ENCODE measurements around the gene SPACA7. TPM values are rescaled to one million over a fixed set of nuclear protein-coding genes. Genes with fewer than 3 reads are reported as not detected.

SPACA7 gene
- total RNA-seq, 3 donors from 2014 or later, result not detected

DNA sequence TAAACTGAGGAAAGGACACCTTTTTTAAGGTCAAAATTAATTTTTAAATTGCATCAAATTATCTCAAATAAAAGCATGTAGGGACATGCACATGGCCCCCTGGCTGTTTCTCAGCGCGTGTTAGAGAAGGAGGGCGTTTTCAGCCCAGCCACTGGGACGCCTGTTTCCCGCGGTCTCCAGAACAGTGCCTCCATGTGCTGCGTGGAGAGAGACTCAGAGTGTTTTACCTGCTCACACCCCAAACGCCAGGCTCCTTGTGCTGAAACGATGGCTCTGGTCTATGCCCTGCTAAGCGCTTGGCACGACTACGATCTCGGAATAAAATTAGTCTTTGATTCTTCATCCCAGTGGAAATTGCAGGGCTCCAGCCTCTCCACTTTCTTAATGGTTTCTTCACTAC lies 20.0 kb upstream of the SPACA7 start:
- H3K36me3 ChIP-seq (ENCODE audit: low read depth), result no peaks in the 10 kb centered on the region
- TF ChIP-seq, protein P1, sequence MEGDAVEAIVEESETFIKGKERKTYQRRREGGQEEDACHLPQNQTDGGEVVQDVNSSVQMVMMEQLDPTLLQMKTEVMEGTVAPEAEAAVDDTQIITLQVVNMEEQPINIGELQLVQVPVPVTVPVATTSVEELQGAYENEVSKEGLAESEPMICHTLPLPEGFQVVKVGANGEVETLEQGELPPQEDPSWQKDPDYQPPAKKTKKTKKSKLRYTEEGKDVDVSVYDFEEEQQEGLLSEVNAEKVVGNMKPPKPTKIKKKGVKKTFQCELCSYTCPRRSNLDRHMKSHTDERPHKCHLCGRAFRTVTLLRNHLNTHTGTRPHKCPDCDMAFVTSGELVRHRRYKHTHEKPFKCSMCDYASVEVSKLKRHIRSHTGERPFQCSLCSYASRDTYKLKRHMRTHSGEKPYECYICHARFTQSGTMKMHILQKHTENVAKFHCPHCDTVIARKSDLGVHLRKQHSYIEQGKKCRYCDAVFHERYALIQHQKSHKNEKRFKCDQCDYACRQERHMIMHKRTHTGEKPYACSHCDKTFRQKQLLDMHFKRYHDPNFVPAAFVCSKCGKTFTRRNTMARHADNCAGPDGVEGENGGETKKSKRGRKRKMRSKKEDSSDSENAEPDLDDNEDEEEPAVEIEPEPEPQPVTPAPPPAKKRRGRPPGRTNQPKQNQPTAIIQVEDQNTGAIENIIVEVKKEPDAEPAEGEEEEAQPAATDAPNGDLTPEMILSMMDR (IDR thresholded peaks at IDR 0.05), result no peak
- H3K4me3 ChIP-seq, result no peak overlapping the region
- no peaks in the 10 kb centered on the region for H3K9me3 ChIP-seq
- DNase-seq, result no peak
- ATAC-seq, result no peak
- intact Hi-C loops (cut with DNase I, micrococcal nuclease), result no loop called here
- no peaks in the 10 kb centered on the region for H3K4me1 ChIP-seq (ENCODE audit: low read depth)

DNA sequence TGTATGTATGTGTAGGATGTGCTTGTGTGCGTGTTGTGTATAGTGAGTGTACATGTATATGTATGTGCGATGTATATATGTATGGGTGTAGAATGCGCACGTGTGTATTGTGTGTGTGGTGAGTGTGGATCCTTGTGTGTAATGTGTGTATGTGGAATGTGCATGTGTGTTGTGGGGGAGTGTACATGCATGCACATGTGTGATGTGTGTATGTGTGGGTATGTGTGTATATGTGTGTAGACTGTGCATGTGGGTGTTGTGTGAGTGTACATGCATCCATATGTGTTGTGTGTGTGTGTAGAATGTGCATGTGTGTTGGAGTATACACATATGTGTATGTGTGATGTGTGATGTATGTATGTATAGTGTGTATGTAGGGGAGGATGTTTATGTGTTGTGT lies 18.0 kb upstream of the SPACA7 start:
- ATAC-seq (no peak), DNase-seq (no peak)
- intact Hi-C loops (cut with DNase I, micrococcal nuclease), result no loop called here
- no peaks in the 10 kb centered on the region for H3K36me3 ChIP-seq (ENCODE audit: low read depth)
- H3K4me1 ChIP-seq (ENCODE audit: low read depth), result no peaks in the 10 kb centered on the region
- H3K9me3 ChIP-seq, result no peaks in the 10 kb centered on the region
- H3K4me3 ChIP-seq, result no peak overlapping the region
- TF ChIP-seq, protein P1 (IDR thresholded peaks at IDR 0.05), result no peak

DNA sequence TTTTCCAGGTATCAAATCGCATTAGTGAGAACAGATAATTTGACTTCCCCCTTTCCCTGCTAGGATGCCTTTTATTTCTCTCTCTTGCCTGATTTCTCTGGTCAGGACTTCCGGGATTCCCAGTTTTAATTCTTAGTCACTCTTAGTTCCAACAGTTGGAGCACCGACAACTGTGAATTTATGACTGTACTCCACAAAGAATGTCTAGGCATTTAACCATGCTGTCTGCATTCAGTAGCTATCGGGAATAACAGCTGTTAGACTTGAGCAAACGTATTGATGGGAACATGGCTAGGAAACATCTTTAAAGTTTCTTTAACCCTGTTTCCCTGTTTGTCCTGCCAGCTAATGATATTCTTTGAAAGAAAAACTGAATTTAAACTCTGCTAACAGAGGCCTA lies 14.1 kb upstream of the SPACA7 start:
- ATAC-seq, result no peak
- TF ChIP-seq, protein P1 (IDR thresholded peaks at IDR 0.05), result no peak
- peaks cover 4% of the 10 kb centered on the region for H3K9me3 ChIP-seq
- intact Hi-C loops (cut with DNase I, micrococcal nuclease), result no loop called here
- no peaks in the 10 kb centered on the region for H3K4me1 ChIP-seq (ENCODE audit: low read depth)
- no peak overlapping the region for H3K4me3 ChIP-seq
- DNase-seq, result no peak
- H3K36me3 ChIP-seq (ENCODE audit: low read depth), result no peaks in the 10 kb centered on the region

DNA sequence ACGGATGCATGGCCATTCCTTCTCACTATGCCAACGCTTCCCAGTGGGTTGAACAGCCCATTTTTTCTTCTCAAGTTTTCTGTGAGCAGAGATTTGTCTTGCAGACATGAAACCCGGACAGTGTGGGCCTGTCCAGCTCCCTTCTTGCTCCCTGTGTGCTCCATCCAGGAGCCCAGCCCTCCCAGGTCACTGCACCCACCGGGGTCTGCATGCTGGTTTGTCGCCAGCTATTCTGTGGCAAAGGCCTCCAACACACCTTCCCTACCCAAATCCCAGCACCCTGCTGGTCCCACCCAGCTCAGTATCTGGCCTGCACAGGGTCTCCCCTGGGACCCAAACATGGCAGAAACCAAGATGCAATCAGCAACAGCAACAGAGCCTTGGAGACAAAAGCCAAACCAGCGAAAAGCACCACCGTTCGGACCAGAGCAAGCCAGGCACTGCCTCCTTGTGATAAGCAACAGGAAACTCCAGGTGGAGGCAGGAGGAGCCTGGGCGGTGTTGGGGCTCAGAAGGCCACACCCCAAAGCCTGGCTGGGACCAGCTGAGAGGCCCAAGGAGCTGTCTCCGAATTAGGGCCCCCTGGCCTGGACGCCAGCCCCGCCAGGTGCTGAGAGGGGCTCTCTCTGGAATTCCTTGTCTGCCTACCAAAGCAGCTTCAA lies 12.2 kb upstream of the SPACA7 start:
- Histone ChIP-seq H3K36me3 (ENCODE audit: low read depth) (no peaks in the 10 kb centered on the region), H3K4me3 (no peak overlapping the region), H3K9me3 (peaks cover 5% of the 10 kb centered on the region), H3K4me1 (ENCODE audit: low read depth) (no peaks in the 10 kb centered on the region)
- no peak for ATAC-seq
- intact Hi-C loops (cut with DNase I, micrococcal nuclease), result no loop called here
- TF ChIP-seq, protein P1 (IDR thresholded peaks at IDR 0.05), result no peak
- DNase-seq, result no peak

DNA sequence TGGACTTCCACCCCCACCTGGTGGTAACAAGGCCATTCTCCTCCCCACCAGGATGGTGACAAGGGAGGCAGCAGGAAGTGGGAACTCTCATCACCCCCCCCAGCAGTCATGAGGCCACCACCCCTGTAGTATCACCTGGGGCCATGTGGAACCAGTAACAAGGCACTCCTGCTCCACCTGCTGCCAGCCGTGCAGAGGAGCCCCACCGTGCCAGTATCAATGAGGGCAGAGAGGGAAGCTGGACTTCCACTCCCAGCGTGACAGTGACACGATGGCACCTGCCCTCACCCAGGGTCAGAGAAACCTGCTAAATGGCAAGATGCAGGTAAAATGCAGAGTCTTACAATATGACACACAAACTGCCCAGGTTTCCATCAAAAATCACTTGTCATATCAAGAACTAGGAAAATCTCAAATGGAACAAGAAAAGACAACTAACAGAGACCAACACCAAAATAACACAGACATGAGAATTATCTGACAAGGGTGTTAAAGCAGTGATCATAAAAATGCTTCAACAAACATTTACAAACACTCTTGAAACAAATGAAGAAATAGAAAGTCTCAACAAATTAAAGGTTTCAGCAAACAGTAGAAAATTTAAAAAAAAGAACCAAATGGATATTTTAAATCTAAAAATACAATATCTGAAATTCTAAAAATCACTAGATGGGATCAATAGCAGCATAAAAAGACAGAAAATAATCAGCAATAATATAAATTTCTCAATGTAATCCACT lies 9.1 kb upstream of the SPACA7 start:
- Histone ChIP-seq H3K4me1 (ENCODE audit: low read depth) (no peaks in the 10 kb centered on the region), H3K36me3 (ENCODE audit: low read depth) (no peaks in the 10 kb centered on the region), H3K9me3 (peaks cover 5% of the 10 kb centered on the region), H3K4me3 (no peak overlapping the region)
- TF ChIP-seq, protein P1 (IDR thresholded peaks at IDR 0.05), result no peak
- DNase-seq, result no peak
- intact Hi-C loops (cut with DNase I, micrococcal nuclease), result no loop called here
- no peak for ATAC-seq

Data from mucosa of descending colon (tissue), 3 donors.